ES-I3 (cell line): ENCODE data around the gene PNPLA2.

Source experiments
- H3K36me3 ChIP-seq: 2 replicates; pipeline ENCODE4 v1.6.1; 2013; ENCODE audit warnings: mild to moderate bottlenecking, low read length, control low read depth, moderate library complexity; ENCODE audit not compliant: insufficient read depth
- H3K4me1 ChIP-seq: 2 replicates; pipeline ENCODE4 v1.6.1; 2013; ENCODE audit warnings: mild to moderate bottlenecking, control low read depth, low read length; ENCODE audit not compliant: insufficient read depth
- H3K9ac ChIP-seq: 2 replicates; pipeline ENCODE4 v1.6.1; 2013; ENCODE audit warnings: low read depth, mild to moderate bottlenecking, low read length, moderate library complexity
- H3K9me3 ChIP-seq: 2 replicates; pipeline ENCODE4 v1.6.1; 2013; ENCODE audit warnings: mild to moderate bottlenecking, low read length, moderate library complexity; ENCODE audit not compliant: control insufficient read depth, insufficient read depth

PNPLA2 gene

GRCh38 chr11:843818-844692 lies 25.3 kb downstream of the PNPLA2 start:
- Histone ChIP-seq H3K9me3 (no peaks in the 10 kb centered on the region), H3K4me1 (peaks cover 24% of the 10 kb centered on the region; the same call in 1 of the 2 replicates), H3K9ac (peak overlapping the region; percentile 83), H3K36me3 (peaks cover 2% of the 10 kb centered on the region)

GRCh38 chr11:844693-845644 lies 26.3 kb downstream of the PNPLA2 start:
- Histone ChIP-seq H3K9ac (peak overlapping the region; percentile 38), H3K4me1 (peaks cover 24% of the 10 kb centered on the region; the same call in 1 of the 2 replicates), H3K36me3 (no peaks in the 10 kb centered on the region), H3K9me3 (no peaks in the 10 kb centered on the region)

GRCh38 chr11:845872-846495 lies 27.3 kb downstream of the PNPLA2 start:
- peaks cover 24% of the 10 kb centered on the region; the same call in 1 of the 2 replicates for H3K4me1 ChIP-seq
- peak overlapping the region; percentile 8; the same call in 1 of the 2 replicates for H3K9ac ChIP-seq
- no peaks in the 10 kb centered on the region for H3K36me3 ChIP-seq
- no peaks in the 10 kb centered on the region for H3K9me3 ChIP-seq

- H3K36me3 ChIP-seq = no peaks in the 10 kb centered on the region
- no peak overlapping the region for H3K9ac ChIP-seq
- peaks cover 24% of the 10 kb centered on the region; the same call in 1 of the 2 replicates for H3K4me1 ChIP-seq
- H3K9me3 ChIP-seq = no peaks in the 10 kb centered on the region
Measured at GRCh38 chr11:846496-847098, 27.9 kb downstream of the PNPLA2 start.

GRCh38 chr11:847876-848275 lies 29.2 kb downstream of the PNPLA2 start:
- Histone ChIP-seq H3K9me3 (no peaks in the 10 kb centered on the region), H3K9ac (no peak overlapping the region), H3K4me1 (peaks cover 24% of the 10 kb centered on the region; the same call in 1 of the 2 replicates), H3K36me3 (no peaks in the 10 kb centered on the region)

GRCh38 chr11:848380-848931 lies 29.7 kb downstream of the PNPLA2 start:
- H3K4me1 ChIP-seq = peaks cover 27% of the 10 kb centered on the region; the same call in 1 of the 2 replicates
- peak overlapping the region; percentile 50; the same call in 1 of the 2 replicates for H3K9ac ChIP-seq
- H3K9me3 ChIP-seq = no peaks in the 10 kb centered on the region
- H3K36me3 ChIP-seq = no peaks in the 10 kb centered on the region

GRCh38 chr11:849104-849824 lies 30.6 kb downstream of the PNPLA2 start:
- Histone ChIP-seq H3K36me3 (no peaks in the 10 kb centered on the region), H3K4me1 (peaks cover 27% of the 10 kb centered on the region; the same call in 1 of the 2 replicates), H3K9me3 (no peaks in the 10 kb centered on the region), H3K9ac (peak overlapping the region; percentile 50)

GRCh38 chr11:849951-850774 lies 31.4 kb downstream of the PNPLA2 start:
- no peaks in the 10 kb centered on the region for H3K9me3 ChIP-seq
- H3K36me3 ChIP-seq = no peaks in the 10 kb centered on the region
- peaks cover 24% of the 10 kb centered on the region; the same call in 1 of the 2 replicates for H3K4me1 ChIP-seq
- H3K9ac ChIP-seq = peak overlapping the region; percentile 41; the same call in 1 of the 2 replicates

GRCh38 chr11:850775-851763 lies 32.4 kb downstream of the PNPLA2 start:
- H3K4me1 ChIP-seq = peaks cover 15% of the 10 kb centered on the region; the same call in 1 of the 2 replicates
- H3K9me3 ChIP-seq = no peaks in the 10 kb centered on the region
- peak overlapping the region; percentile 41; the same call in 1 of the 2 replicates for H3K9ac ChIP-seq
- H3K36me3 ChIP-seq = no peaks in the 10 kb centered on the region

- Histone ChIP-seq H3K9me3 (no peaks in the 10 kb centered on the region), H3K4me1 (peaks cover 7% of the 10 kb centered on the region; the same call in 1 of the 2 replicates), H3K36me3 (no peaks in the 10 kb centered on the region), H3K9ac (no peak overlapping the region)
Measured at GRCh38 chr11:852762-853161, 34.0 kb downstream of the PNPLA2 start.

- Histone ChIP-seq H3K36me3 (no peaks in the 10 kb centered on the region), H3K4me1 (peaks cover 3% of the 10 kb centered on the region; the same call in 1 of the 2 replicates), H3K9me3 (no peaks in the 10 kb centered on the region), H3K9ac (no peak overlapping the region)
Measured at GRCh38 chr11:853682-854448, 35.2 kb downstream of the PNPLA2 start.
